Panc1 (cell line): ENCODE data around the gene ATP6V0E2. TPM values are rescaled to one million over a fixed set of nuclear protein-coding genes. Genes with fewer than 3 reads are reported as not detected.

Source experiments
- ATAC-seq: fragments of 200-7000 bp; cut with Tn5 transposase; 2 replicates; pipeline ENCODE4 v1.9.1; 2020; ENCODE audit warnings: mild to moderate bottlenecking, moderate library complexity
- BruUV-seq: library from RNA; stranded (reverse); fragments of 400-500 nt; replicated peaks from 2 replicates; lab custom pipeline; 2021; lab: Mats Ljungman, UMichigan
- CTCF ChIA-PET: fragments of 300-600 bp; sonication (Branson Sonifier 250); formaldehyde crosslinking; loops from one replicate; lab custom pipeline; 2022; ENCODE audit warnings: antibody characterized with exemption; lab: Charles Lee
- POLR2A ChIA-PET: fragments of 300-600 bp; sonication (Branson Sonifier 250); formaldehyde crosslinking; loops from one replicate; lab custom pipeline; 2022; ENCODE audit warnings: antibody characterized with exemption; lab: Charles Lee
- DNase-seq: peaks from one replicate; pipeline ENCODE4 v3.0.0-alpha.2; 2010; ENCODE audit warnings: low read depth, low spot score
- H3K27ac ChIP-seq: 2 replicates; pipeline ENCODE4 v1.5.1; 2011; ENCODE audit warnings: mild to moderate bottlenecking, low read length, inconsistent platforms
- H3K27me3 ChIP-seq: fragments of 200-500 bp; sonication (Bioruptor generic); 2 replicates; pipeline ENCODE4 v1.6.0; 2014; ENCODE audit warnings: low read length, inconsistent platforms; ENCODE audit not compliant: control insufficient read depth, insufficient read depth
- H3K36me3 ChIP-seq: fragments of 200-500 bp; sonication (Bioruptor generic); 2 replicates; pipeline ENCODE4 v1.5.1; 2014; ENCODE audit warnings: inconsistent platforms, mild to moderate bottlenecking, low read length, moderate library complexity; ENCODE audit not compliant: control insufficient read depth, insufficient read depth
- H3K4me1 ChIP-seq: 2 replicates; pipeline ENCODE4 v1.5.1; 2011; ENCODE audit warnings: inconsistent platforms, mild to moderate bottlenecking, low read length, moderate library complexity; ENCODE audit not compliant: control insufficient read depth, insufficient read depth
- H3K4me3 ChIP-seq, 2 experiments: 2 replicates each; pipeline ENCODE4 v1.5.1; 2011 to 2012; ENCODE audit warnings: low read depth in 2 of 2, low read length in 2 of 2, mild to moderate bottlenecking in 2 of 2, inconsistent platforms in 1 of 2, moderate library complexity in 1 of 2
- H3K9me3 ChIP-seq: fragments of 200-500 bp; sonication (Bioruptor generic); 2 replicates; pipeline ENCODE4 v1.5.1; 2014; ENCODE audit warnings: low read depth, mild to moderate bottlenecking, inconsistent platforms, low read length, moderate library complexity; ENCODE audit not compliant: control insufficient read depth, insufficient read depth
- POLR2AphosphoS5 ChIP-seq: IDR thresholded peaks from 2 replicates; pipeline ENCODE4 v1.6.1; 2012; ENCODE audit warnings: mild to moderate bottlenecking, low read depth, low read length, moderate library complexity
- SIN3A ChIP-seq: IDR thresholded peaks from 2 replicates; pipeline ENCODE4 v1.6.1; 2012; ENCODE audit warnings: low read depth, mild to moderate bottlenecking, low read length, moderate library complexity, borderline replicate concordance; ENCODE audit not compliant: insufficient read depth
- TCF7L2 ChIP-seq: IDR thresholded peaks from 2 replicates; pipeline ENCODE4 v1.6.1; 2011; ENCODE audit warnings: mild to moderate bottlenecking, low read depth, low read length, inconsistent platforms
- in situ Hi-C: cut with HindIII; loops from 2 replicates; pipeline ENCODE4 v1.10.0; 2016; ENCODE audit warnings: low sequenced_read_pairs, low pct_unique_long_range_greater_than_20kb
- intact Hi-C: fragments of 100-400 bp; cut with micrococcal nuclease; formaldehyde crosslinking; loops from one replicate; pipeline ENCODE4 v1.10.0; 2022; ENCODE audit not compliant: unreplicated experiment
- total RNA-seq: library from RNA; stranded (reverse); gene quantifications from one replicate; pipeline ENCODE4 v1.2.1, GENCODE V29; 2021; ENCODE audit not compliant: unreplicated experiment
- TF ChIP-seq, protein P1 (sequence below), 2 experiments: IDR thresholded peaks; 2 replicates each; pipeline ENCODE4 v1.6.1; 2011 to 2012; ENCODE audit warnings: low read depth in 2 of 2, control low read depth in 1 of 2, low read length in 1 of 2, mild to moderate bottlenecking in 1 of 2, moderate library complexity in 1 of 2; ENCODE audit not compliant: insufficient read depth in 1 of 2
- TF ChIP-seq, protein P2 (sequence below): fragments of 450-650 bp; IDR thresholded peaks from 2 replicates; pipeline ENCODE4 v1.5.1; 2017; ENCODE audit warnings: mild to moderate bottlenecking

The ATP6V0E2 gene
- total RNA-seq, 1 experiment from 2014 or later, result 44.7 TPM

DNA sequence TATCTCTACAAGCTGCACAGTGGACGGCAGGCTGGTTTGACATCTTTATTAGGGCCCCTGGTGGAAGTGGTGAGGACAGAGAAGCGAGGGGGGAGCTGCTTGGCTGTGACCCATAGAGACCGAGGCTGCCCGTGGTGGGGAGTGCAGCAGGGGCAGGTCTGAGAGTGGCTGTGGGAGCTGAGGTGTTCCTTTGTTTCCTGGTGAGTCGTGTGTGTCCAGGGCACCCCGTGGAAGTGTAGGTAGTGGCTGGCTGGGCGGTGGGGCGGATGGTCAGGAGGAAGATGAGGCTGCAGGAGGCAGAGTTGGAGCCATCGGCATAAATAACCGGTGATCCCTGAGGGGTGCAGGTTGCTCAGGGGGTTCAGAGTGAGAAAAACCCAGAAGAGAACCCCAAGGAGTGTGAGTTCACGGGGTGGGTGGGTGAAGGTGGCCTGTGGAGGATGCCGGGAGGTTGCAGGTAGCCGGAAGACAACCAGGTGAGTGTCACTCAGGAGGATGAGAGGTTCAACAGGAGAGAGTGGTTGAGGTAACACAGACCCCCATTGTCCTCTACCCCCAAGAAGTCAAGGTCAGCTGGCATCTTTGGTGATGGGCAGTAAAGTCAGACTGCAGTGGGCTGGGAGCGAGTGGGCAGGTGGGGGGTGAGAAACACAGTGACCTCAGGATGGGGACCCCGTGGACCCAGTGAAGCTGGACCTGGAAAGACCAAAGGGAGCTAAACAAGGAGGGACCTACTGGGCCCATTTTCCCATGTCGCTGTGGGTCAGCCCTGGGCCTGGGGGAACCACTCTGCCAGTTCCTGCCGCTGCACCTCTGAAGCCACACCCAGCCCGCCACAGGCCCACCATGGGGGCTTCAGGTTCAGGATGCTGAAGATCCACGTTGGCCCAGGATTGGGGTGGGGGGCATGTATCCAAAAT, 7.8 kb downstream of the ATP6V0E2 start:
- no peaks in the 10 kb centered on the region for H3K36me3 ChIP-seq
- H3K27ac ChIP-seq, result no peak overlapping the region
- in situ Hi-C loops (no loop called here), intact Hi-C loops (loop anchor here (5.0 kb wide), 2 partner anchors 166 to 396 kb away; no protein-coding TSS in a partner anchor)
- DNase-seq (no peak), ATAC-seq (no peak)
- no peaks in the 10 kb centered on the region for H3K9me3 ChIP-seq
- BruUV-seq, result no TSS peak
- H3K4me3 ChIP-seq, result no peak overlapping the region
- ChIA-PET CTCF (no interaction called here), POLR2A (no interaction called here)
- no peaks in the 10 kb centered on the region for H3K27me3 ChIP-seq
- TF ChIP-seq, protein P1, sequence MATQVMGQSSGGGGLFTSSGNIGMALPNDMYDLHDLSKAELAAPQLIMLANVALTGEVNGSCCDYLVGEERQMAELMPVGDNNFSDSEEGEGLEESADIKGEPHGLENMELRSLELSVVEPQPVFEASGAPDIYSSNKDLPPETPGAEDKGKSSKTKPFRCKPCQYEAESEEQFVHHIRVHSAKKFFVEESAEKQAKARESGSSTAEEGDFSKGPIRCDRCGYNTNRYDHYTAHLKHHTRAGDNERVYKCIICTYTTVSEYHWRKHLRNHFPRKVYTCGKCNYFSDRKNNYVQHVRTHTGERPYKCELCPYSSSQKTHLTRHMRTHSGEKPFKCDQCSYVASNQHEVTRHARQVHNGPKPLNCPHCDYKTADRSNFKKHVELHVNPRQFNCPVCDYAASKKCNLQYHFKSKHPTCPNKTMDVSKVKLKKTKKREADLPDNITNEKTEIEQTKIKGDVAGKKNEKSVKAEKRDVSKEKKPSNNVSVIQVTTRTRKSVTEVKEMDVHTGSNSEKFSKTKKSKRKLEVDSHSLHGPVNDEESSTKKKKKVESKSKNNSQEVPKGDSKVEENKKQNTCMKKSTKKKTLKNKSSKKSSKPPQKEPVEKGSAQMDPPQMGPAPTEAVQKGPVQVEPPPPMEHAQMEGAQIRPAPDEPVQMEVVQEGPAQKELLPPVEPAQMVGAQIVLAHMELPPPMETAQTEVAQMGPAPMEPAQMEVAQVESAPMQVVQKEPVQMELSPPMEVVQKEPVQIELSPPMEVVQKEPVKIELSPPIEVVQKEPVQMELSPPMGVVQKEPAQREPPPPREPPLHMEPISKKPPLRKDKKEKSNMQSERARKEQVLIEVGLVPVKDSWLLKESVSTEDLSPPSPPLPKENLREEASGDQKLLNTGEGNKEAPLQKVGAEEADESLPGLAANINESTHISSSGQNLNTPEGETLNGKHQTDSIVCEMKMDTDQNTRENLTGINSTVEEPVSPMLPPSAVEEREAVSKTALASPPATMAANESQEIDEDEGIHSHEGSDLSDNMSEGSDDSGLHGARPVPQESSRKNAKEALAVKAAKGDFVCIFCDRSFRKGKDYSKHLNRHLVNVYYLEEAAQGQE (IDR thresholded peaks at IDR 0.05; ENCODE audit: insufficient read depth in 1 of 2, low read depth in 2 of 2, low read length in 1 of 2), result no peak
- TF ChIP-seq, protein P2, sequence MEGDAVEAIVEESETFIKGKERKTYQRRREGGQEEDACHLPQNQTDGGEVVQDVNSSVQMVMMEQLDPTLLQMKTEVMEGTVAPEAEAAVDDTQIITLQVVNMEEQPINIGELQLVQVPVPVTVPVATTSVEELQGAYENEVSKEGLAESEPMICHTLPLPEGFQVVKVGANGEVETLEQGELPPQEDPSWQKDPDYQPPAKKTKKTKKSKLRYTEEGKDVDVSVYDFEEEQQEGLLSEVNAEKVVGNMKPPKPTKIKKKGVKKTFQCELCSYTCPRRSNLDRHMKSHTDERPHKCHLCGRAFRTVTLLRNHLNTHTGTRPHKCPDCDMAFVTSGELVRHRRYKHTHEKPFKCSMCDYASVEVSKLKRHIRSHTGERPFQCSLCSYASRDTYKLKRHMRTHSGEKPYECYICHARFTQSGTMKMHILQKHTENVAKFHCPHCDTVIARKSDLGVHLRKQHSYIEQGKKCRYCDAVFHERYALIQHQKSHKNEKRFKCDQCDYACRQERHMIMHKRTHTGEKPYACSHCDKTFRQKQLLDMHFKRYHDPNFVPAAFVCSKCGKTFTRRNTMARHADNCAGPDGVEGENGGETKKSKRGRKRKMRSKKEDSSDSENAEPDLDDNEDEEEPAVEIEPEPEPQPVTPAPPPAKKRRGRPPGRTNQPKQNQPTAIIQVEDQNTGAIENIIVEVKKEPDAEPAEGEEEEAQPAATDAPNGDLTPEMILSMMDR, result no peak
- TF ChIP-seq TCF7L2 (no peak), POLR2AphosphoS5 (no peak), SIN3A (no peak)
- H3K4me1 ChIP-seq, result no peaks in the 10 kb centered on the region; the same call in 1 of the 2 replicates

DNA sequence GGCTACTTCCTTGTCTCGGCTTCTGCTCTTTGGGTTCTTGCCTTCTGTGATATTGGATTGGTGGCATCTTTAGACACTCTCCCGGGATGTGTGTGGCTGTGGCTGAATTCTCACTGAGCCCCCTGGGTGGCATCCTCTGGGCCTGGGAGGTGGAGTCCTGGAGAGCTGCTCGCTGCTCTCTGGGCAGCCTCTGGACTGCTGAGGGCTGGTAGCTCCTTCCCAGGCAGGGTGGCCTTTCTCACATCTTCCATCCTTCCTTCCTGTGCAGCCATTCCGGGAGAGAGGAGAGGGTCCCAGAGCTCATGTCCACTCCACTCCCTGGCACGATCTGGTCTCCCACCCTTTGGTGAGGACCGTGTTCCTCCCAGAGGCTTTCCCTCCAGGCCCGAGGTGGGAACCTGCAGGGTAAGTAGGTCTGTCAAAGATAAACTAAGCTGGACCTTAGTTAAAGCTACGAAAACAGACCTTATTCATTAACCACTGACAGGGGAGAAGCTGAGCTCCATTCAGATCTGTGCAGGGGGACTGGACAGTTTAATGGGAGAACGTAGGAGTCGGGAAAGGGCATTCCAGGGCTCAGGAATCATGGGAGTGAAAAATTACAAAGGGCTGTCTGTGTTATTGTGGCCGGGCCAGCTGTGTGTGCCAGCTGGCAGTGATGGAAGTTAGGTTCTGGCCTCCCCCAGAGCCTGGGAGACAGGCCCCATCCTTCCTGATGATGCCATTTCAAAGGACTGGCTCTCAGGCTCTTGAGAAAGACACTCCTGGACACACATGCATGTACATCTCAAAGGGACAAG, 8.7 kb downstream of the ATP6V0E2 start:
- Histone ChIP-seq H3K27ac (no peak overlapping the region), H3K36me3 (no peaks in the 10 kb centered on the region), H3K4me3 (no peak overlapping the region), H3K27me3 (no peaks in the 10 kb centered on the region), H3K4me1 (no peaks in the 10 kb centered on the region; the same call in 1 of the 2 replicates), H3K9me3 (no peaks in the 10 kb centered on the region)
- intact Hi-C loops (loop anchor here (5.0 kb wide), 2 partner anchors 165 to 395 kb away; no protein-coding TSS in a partner anchor), in situ Hi-C loops (no loop called here)
- BruUV-seq, result no TSS peak
- ChIA-PET POLR2A (interaction anchor here (0.6 kb wide), 1 partner anchor 165 kb away, joined by 3 read pairs; no protein-coding TSS in a partner anchor), CTCF (no interaction called here)
- DNase-seq (no peak), ATAC-seq (no peak)
- TF ChIP-seq POLR2AphosphoS5, result no peak
